Astrocyte (in vitro differentiated cells and primary cell): ENCODE data around the gene GALNT7. TPM values are rescaled to one million over a fixed set of nuclear protein-coding genes. Genes with fewer than 3 reads are reported as not detected.

Experiments
- DNase-seq: peaks from one replicate; pipeline ENCODE4 v3.0.0-alpha.2; 2010; ENCODE audit warnings: low read depth
- FAIRE-seq: peaks from 2 replicates; lab custom pipeline; 2011; peaks lifted over from hg19 to GRCh38; lab: Jason Lieb, UNC
- H2AFZ ChIP-seq: 2 replicates; pipeline ENCODE4 v1.6.0; 2012; ENCODE audit warnings: low read depth, low read length, inconsistent platforms
- H3K27ac ChIP-seq: 2 replicates; pipeline ENCODE4 v1.5.1; 2011; ENCODE audit warnings: low read depth, low read length, inconsistent platforms
- H3K27me3 ChIP-seq: 2 replicates; pipeline ENCODE4 v1.6.0; 2011; ENCODE audit warnings: low read length, inconsistent platforms; ENCODE audit not compliant: insufficient read depth
- H3K36me3 ChIP-seq: 2 replicates; pipeline ENCODE4 v1.5.1; 2011; ENCODE audit warnings: low read length, inconsistent platforms; ENCODE audit not compliant: insufficient read depth
- H3K4me1 ChIP-seq: 2 replicates; pipeline ENCODE4 v1.5.1; 2011; ENCODE audit warnings: low read length, inconsistent platforms; ENCODE audit not compliant: insufficient read depth
- H3K4me2 ChIP-seq: 2 replicates; pipeline ENCODE4 v1.6.0; 2012; ENCODE audit warnings: low read length, inconsistent platforms
- H3K4me3 ChIP-seq: 2 replicates; pipeline ENCODE4 v1.5.1; 2011; ENCODE audit warnings: low read depth, mild to moderate bottlenecking, low read length, inconsistent platforms; ENCODE audit not compliant: insufficient read depth
- H3K79me2 ChIP-seq: 2 replicates; pipeline ENCODE4 v1.6.0; 2012; ENCODE audit warnings: mild to moderate bottlenecking, low read length, inconsistent platforms; ENCODE audit not compliant: insufficient read depth
- H3K9ac ChIP-seq: 2 replicates; pipeline ENCODE4 v1.6.0; 2012; ENCODE audit warnings: mild to moderate bottlenecking, low read length, inconsistent platforms
- H3K9me3 ChIP-seq: 2 replicates; pipeline ENCODE4 v1.5.1; 2012; ENCODE audit warnings: low read depth, mild to moderate bottlenecking, low read length, inconsistent platforms; ENCODE audit not compliant: insufficient read depth
- H4K20me1 ChIP-seq: 2 replicates; pipeline ENCODE4 v1.6.0; 2012; ENCODE audit warnings: low read length, inconsistent platforms; ENCODE audit not compliant: insufficient read depth
- H3K27ac Mint-ChIP-seq: one replicate; pipeline ENCODE4 v1.8.0; 2021; ENCODE audit warnings: mild to moderate bottlenecking, mixed read lengths; ENCODE audit not compliant: unreplicated experiment
- H3K27me3 Mint-ChIP-seq: one replicate; pipeline ENCODE4 v1.8.0; 2021; ENCODE audit warnings: low read depth, mixed read lengths; ENCODE audit not compliant: unreplicated experiment
- H3K36me3 Mint-ChIP-seq: one replicate; pipeline ENCODE4 v1.8.0; 2021; ENCODE audit warnings: low read depth, mixed read lengths; ENCODE audit not compliant: unreplicated experiment
- H3K4me1 Mint-ChIP-seq: one replicate; pipeline ENCODE4 v1.8.0; 2021; ENCODE audit warnings: low read depth, mixed read lengths; ENCODE audit not compliant: unreplicated experiment
- H3K4me3 Mint-ChIP-seq: one replicate; pipeline ENCODE4 v1.8.0; 2021; ENCODE audit warnings: mild to moderate bottlenecking, moderate library complexity, mixed read lengths; ENCODE audit not compliant: unreplicated experiment
- H3K9me3 Mint-ChIP-seq: one replicate; pipeline ENCODE4 v1.8.0; 2021; ENCODE audit warnings: mild to moderate bottlenecking, mixed read lengths; ENCODE audit not compliant: unreplicated experiment
- CTCF ChIP-seq: IDR thresholded peaks from 2 replicates; pipeline ENCODE4 v1.5.1; 2011; ENCODE audit warnings: low read depth, mild to moderate bottlenecking, inconsistent platforms, low read length, moderate library complexity; ENCODE audit not compliant: insufficient read depth
- EZH2 ChIP-seq: IDR thresholded peaks from 2 replicates; pipeline ENCODE4 v1.6.1; 2012; ENCODE audit warnings: mild to moderate bottlenecking, low read length, inconsistent platforms; ENCODE audit not compliant: insufficient read depth
- total RNA-seq: library from RNA; stranded (reverse); gene quantifications from 2 replicates; pipeline ENCODE4 v1.2.1, GENCODE V29; 2021

Gene GALNT7
- total RNA-seq, 1 donor from 2014 or later = 97.6 TPM

GRCh38 chr4:173282626-173283025, 114.0 kb downstream of the GALNT7 start:
- H3K27ac ChIP-seq = no peak overlapping the region
- no peaks in the 10 kb centered on the region for H3K27me3 ChIP-seq
- H4K20me1 ChIP-seq = peaks cover 3% of the 10 kb centered on the region
- FAIRE-seq = no peak
- no peak for DNase-seq
- H3K4me2 ChIP-seq = no peak overlapping the region
- H3K79me2 ChIP-seq = no peaks in the 10 kb centered on the region
- H3K36me3 Mint-ChIP-seq = peaks cover 18% of the 10 kb centered on the region
- H3K36me3 ChIP-seq = no peaks in the 10 kb centered on the region
- H3K27me3 Mint-ChIP-seq = no peaks in the 10 kb centered on the region
- H3K4me3 Mint-ChIP-seq = no peak overlapping the region
- H3K27ac Mint-ChIP-seq = no peak overlapping the region
- TF ChIP-seq CTCF = no peak
- no peak for TF ChIP-seq EZH2
- no peak overlapping the region for H2AFZ ChIP-seq
- no peaks in the 10 kb centered on the region for H3K4me1 ChIP-seq
- H3K9me3 Mint-ChIP-seq = peaks cover 13% of the 10 kb centered on the region
- H3K4me1 Mint-ChIP-seq = no peaks in the 10 kb centered on the region
- no peak overlapping the region for H3K4me3 ChIP-seq
- no peaks in the 10 kb centered on the region for H3K9me3 ChIP-seq
- H3K9ac ChIP-seq = no peak overlapping the region

GRCh38 chr4:173284463-173284862, 115.9 kb downstream of the GALNT7 start:
- no peaks in the 10 kb centered on the region for H3K79me2 ChIP-seq
- H3K4me3 Mint-ChIP-seq = no peak overlapping the region
- H3K9ac ChIP-seq = no peak overlapping the region
- TF ChIP-seq EZH2 (no peak), CTCF (no peak)
- no peak overlapping the region for H3K4me2 ChIP-seq
- H4K20me1 ChIP-seq = peaks cover 9% of the 10 kb centered on the region
- H3K27ac ChIP-seq = no peak overlapping the region
- H3K27me3 ChIP-seq = no peaks in the 10 kb centered on the region
- H3K4me1 Mint-ChIP-seq = peaks cover 5% of the 10 kb centered on the region
- H2AFZ ChIP-seq = no peak overlapping the region
- peaks cover 13% of the 10 kb centered on the region for H3K9me3 Mint-ChIP-seq
- H3K27me3 Mint-ChIP-seq = no peaks in the 10 kb centered on the region
- FAIRE-seq (no peak), DNase-seq (no peak)
- H3K36me3 Mint-ChIP-seq = peaks cover 19% of the 10 kb centered on the region
- H3K9me3 ChIP-seq = no peaks in the 10 kb centered on the region
- no peaks in the 10 kb centered on the region for H3K36me3 ChIP-seq
- H3K4me1 ChIP-seq = no peaks in the 10 kb centered on the region
- no peak overlapping the region for H3K4me3 ChIP-seq
- no peak overlapping the region for H3K27ac Mint-ChIP-seq

GRCh38 chr4:173287486-173287885, 118.9 kb downstream of the GALNT7 start:
- TF ChIP-seq CTCF (no peak), EZH2 (no peak)
- peaks cover 5% of the 10 kb centered on the region for H3K4me1 Mint-ChIP-seq
- no peak overlapping the region for H3K4me3 Mint-ChIP-seq
- H3K36me3 Mint-ChIP-seq = peaks cover 17% of the 10 kb centered on the region
- Histone ChIP-seq H3K4me2 (no peak overlapping the region), H3K9ac (no peak overlapping the region), H3K27ac (no peak overlapping the region), H3K36me3 (no peaks in the 10 kb centered on the region), H3K27me3 (no peaks in the 10 kb centered on the region), H2AFZ (no peak overlapping the region), H3K79me2 (no peaks in the 10 kb centered on the region), H3K9me3 (no peaks in the 10 kb centered on the region), H3K4me1 (no peaks in the 10 kb centered on the region), H3K4me3 (no peak overlapping the region), H4K20me1 (peaks cover 8% of the 10 kb centered on the region)
- H3K9me3 Mint-ChIP-seq = peaks cover 13% of the 10 kb centered on the region
- DNase-seq (no peak), FAIRE-seq (no peak)
- H3K27me3 Mint-ChIP-seq = no peaks in the 10 kb centered on the region
- H3K27ac Mint-ChIP-seq = no peak overlapping the region
